K562 (cell line): ENCODE results near the gene TUBE1.

Source experiments
- CEBPB ChIP-seq: fragments of 450-650 bp; IDR thresholded peaks from 2 replicates; pipeline ENCODE4 v1.6.1; 2016; ENCODE audit warnings: missing genetic modification characterization, missing compliant biosample characterization
- CTCF ChIP-seq, 3 experiments: IDR thresholded peaks in 2 of 3; conservative IDR thresholded peaks in 1 of 3; 2 replicates each; pipeline ENCODE4 v1.5.1; 2011 to 2012; ENCODE audit warnings: low read length in 3 of 3, mild to moderate bottlenecking in 3 of 3, control low read depth in 2 of 3, improper control_type of control experiment in 1 of 3, inconsistent platforms in 1 of 3, low read depth in 1 of 3, mixed read lengths in 1 of 3, moderate library complexity in 1 of 3; ENCODE audit not compliant: insufficient read depth in 2 of 3
- EP400 ChIP-seq: fragments of 450-650 bp; IDR thresholded peaks from 2 replicates; pipeline ENCODE4 v1.6.1; 2017; ENCODE audit warnings: antibody characterized with exemption, mild to moderate bottlenecking, moderate library complexity
- ETS2 ChIP-seq: IDR thresholded peaks from 2 replicates; pipeline ENCODE4 v1.6.1; 2016; ENCODE audit warnings: borderline replicate concordance, missing genetic modification characterization, mild to moderate bottlenecking, moderate library complexity, missing compliant biosample characterization; ENCODE audit not compliant: poor library complexity, severe bottlenecking
- KDM2B ChIP-seq: fragments of 250-450 bp; sonication (Bioruptor Pico); IDR thresholded peaks from 2 replicates; pipeline ENCODE4 v1.8.0; 2021; ENCODE audit warnings: mild to moderate bottlenecking, moderate library complexity
- MAFF ChIP-seq: IDR thresholded peaks from 2 replicates; pipeline ENCODE4 v1.6.1; 2012; ENCODE audit warnings: low read length, improper control_type of control experiment
- ZBTB7A ChIP-seq: IDR thresholded peaks from 2 replicates; pipeline ENCODE4 v1.6.1; 2011; ENCODE audit warnings: low read depth, mild to moderate bottlenecking, low read length, moderate library complexity, borderline replicate concordance; ENCODE audit not compliant: control insufficient read depth
- TF ChIP-seq, protein P1 (sequence below): fragments of 450-650 bp; IDR thresholded peaks from 2 replicates; pipeline ENCODE4 v1.6.1; 2016

- TF ChIP-seq ZBTB7A = no peak
- TF ChIP-seq EP400 = no peak
- TF ChIP-seq MAFF = no peak
- TF ChIP-seq CTCF (IDR thresholded peaks at IDR 0.05 in 2 of 3, conservative IDR thresholded peaks at IDR 0.05 in 1 of 3; ENCODE audit: insufficient read depth in 2 of 3, low read depth in 1 of 3, low read length in 3 of 3) = no peak
- TF ChIP-seq ETS2 (tag) = no peak
- no peak for TF ChIP-seq KDM2B (CRISPR knock-in tag)
- TF ChIP-seq CEBPB (tag) = no peak
- TF ChIP-seq, protein P1, sequence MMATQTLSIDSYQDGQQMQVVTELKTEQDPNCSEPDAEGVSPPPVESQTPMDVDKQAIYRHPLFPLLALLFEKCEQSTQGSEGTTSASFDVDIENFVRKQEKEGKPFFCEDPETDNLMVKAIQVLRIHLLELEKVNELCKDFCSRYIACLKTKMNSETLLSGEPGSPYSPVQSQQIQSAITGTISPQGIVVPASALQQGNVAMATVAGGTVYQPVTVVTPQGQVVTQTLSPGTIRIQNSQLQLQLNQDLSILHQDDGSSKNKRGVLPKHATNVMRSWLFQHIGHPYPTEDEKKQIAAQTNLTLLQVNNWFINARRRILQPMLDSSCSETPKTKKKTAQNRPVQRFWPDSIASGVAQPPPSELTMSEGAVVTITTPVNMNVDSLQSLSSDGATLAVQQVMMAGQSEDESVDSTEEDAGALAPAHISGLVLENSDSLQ = no peak
Measured at GRCh38 chr6:112066606-112067005, 20.7 kb downstream of the TUBE1 start.
